Lower lobe of right lung (tissue), 2 donors: Measurements from ENCODE around the gene RAF1. TPM values are rescaled to one million over a fixed set of nuclear protein-coding genes. Genes with fewer than 3 reads are reported as not detected.
A peak's percentile ranks its signal among the peaks of the same experiment; 100 is the strongest.
"Not testable (repeated sequence)": the region's sequence is repeated elsewhere in the genome, so short reads cannot be mapped to it uniquely, and the experiment has no call there.

Source experiments
- ATAC-seq, 2 donors: fragments of 200-7000 bp; cut with Tn5 transposase; one replicate each; pipeline ENCODE4 v1.9.1; 2020 to 2022; ENCODE audit warnings: mild to moderate bottlenecking in 2 of 2, moderate library complexity in 2 of 2
- DNase-seq: peaks from one replicate; pipeline ENCODE4 v3.0.0-alpha.2; 2020
- H3K27ac ChIP-seq: fragments of 200-600 bp; one replicate; pipeline ENCODE4 v1.8.0; 2022
- H3K27me3 ChIP-seq: fragments of 200-600 bp; one replicate; pipeline ENCODE4 v1.8.0; 2022; ENCODE audit warnings: low read depth
- H3K36me3 ChIP-seq: fragments of 200-600 bp; one replicate; pipeline ENCODE4 v1.8.0; 2022; ENCODE audit warnings: mild to moderate bottlenecking
- H3K4me1 ChIP-seq: fragments of 200-600 bp; one replicate; pipeline ENCODE4 v1.8.0; 2022
- H3K4me3 ChIP-seq: fragments of 200-600 bp; one replicate; pipeline ENCODE4 v1.8.0; 2022; ENCODE audit warnings: mild to moderate bottlenecking
- H3K9me3 ChIP-seq: fragments of 200-600 bp; one replicate; pipeline ENCODE4 v1.8.0; 2022
- intact Hi-C: fragments of 100-400 bp; cut with DNase I; formaldehyde crosslinking; loops from one replicate; pipeline ENCODE4 v1.11.0; 2022
- total RNA-seq: library from RNA; stranded (reverse); fragmentation: NEBNext Ultra II Directional; extraction: Animal tissue kit (Norgen Biotek cat#: 25700); gene quantifications from one replicate; pipeline ENCODE4 v1.2.1, GENCODE V29; 2021
- TF ChIP-seq, protein P1 (sequence below): fragments of 200-600 bp; IDR thresholded peaks from one replicate; pipeline ENCODE4 v1.8.0; 2022; ENCODE audit warnings: antibody characterized with exemption, mild to moderate bottlenecking
- donor health status: DM: no; HTN: yes; CAD: no; lungs with severe emphysema.

The RAF1 gene
- total RNA-seq, 1 donor from 2014 or later = 92.7 TPM

DNA sequence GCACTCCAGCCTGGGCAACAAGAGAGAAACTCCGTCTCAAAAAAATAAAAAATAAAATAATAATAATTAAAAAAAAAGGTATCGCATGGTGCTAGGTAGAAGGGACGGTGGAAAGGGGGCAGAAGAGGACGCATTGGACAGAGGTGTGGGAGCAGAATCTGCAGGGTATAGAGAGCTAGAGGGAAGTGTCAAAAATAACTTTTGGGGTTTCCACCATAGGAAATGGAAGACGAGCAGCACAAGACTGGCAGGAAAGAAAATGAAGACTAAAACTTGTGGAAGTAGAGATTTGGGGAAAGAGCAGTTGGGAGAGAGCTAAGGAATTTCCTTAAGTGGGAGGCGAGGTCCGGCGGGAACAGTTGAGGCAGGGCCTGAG is 107.6 kb downstream of the RAF1 start:
- Histone ChIP-seq H3K4me3 (peak overlapping the region; percentile 82), H3K4me1 (peaks cover 43% of the 10 kb centered on the region), H3K27me3 (peaks cover 25% of the 10 kb centered on the region), H3K36me3 (no peaks in the 10 kb centered on the region), H3K27ac (peak overlapping the region; percentile 97), H3K9me3 (no peaks in the 10 kb centered on the region)
- no peak for DNase-seq
- peak; percentile 2 to 23 for ATAC-seq
- TF ChIP-seq, protein P1, sequence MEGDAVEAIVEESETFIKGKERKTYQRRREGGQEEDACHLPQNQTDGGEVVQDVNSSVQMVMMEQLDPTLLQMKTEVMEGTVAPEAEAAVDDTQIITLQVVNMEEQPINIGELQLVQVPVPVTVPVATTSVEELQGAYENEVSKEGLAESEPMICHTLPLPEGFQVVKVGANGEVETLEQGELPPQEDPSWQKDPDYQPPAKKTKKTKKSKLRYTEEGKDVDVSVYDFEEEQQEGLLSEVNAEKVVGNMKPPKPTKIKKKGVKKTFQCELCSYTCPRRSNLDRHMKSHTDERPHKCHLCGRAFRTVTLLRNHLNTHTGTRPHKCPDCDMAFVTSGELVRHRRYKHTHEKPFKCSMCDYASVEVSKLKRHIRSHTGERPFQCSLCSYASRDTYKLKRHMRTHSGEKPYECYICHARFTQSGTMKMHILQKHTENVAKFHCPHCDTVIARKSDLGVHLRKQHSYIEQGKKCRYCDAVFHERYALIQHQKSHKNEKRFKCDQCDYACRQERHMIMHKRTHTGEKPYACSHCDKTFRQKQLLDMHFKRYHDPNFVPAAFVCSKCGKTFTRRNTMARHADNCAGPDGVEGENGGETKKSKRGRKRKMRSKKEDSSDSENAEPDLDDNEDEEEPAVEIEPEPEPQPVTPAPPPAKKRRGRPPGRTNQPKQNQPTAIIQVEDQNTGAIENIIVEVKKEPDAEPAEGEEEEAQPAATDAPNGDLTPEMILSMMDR = no peak
- intact Hi-C loops = no loop called here

DNA sequence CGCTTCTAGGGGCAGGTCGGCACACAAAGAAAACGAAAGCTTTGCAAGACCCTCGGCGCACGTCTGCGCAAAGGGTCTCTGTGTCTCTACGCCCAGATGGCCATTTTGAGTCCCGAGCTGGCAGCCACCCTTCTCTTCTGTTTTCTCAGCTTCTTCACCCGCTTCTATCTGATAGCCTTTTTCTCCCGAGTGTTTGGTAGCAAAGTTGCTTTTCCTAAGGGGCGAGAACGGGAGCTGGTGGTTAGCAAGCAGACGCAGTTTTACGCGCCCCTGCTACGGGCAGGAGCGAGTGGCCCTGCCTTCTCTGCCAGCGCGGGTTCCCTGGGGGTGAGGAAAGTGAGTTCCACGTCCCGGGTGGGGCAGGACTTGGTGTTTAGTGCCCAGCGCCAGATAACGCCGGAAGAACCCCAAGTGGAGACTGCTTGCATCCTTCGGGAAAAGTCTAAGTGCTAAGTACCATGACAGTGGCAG is 110.0 kb downstream of the RAF1 start:
- Histone ChIP-seq H3K27ac (no peak overlapping the region), H3K9me3 (no peaks in the 10 kb centered on the region), H3K36me3 (no peaks in the 10 kb centered on the region), H3K4me1 (peaks cover 23% of the 10 kb centered on the region), H3K27me3 (peaks cover 25% of the 10 kb centered on the region), H3K4me3 (peak overlapping the region; percentile 45)
- intact Hi-C loops = no loop called here
- ATAC-seq = no peak
- DNase-seq = peak; percentile 49
- TF ChIP-seq, protein P1 = no peak

DNA sequence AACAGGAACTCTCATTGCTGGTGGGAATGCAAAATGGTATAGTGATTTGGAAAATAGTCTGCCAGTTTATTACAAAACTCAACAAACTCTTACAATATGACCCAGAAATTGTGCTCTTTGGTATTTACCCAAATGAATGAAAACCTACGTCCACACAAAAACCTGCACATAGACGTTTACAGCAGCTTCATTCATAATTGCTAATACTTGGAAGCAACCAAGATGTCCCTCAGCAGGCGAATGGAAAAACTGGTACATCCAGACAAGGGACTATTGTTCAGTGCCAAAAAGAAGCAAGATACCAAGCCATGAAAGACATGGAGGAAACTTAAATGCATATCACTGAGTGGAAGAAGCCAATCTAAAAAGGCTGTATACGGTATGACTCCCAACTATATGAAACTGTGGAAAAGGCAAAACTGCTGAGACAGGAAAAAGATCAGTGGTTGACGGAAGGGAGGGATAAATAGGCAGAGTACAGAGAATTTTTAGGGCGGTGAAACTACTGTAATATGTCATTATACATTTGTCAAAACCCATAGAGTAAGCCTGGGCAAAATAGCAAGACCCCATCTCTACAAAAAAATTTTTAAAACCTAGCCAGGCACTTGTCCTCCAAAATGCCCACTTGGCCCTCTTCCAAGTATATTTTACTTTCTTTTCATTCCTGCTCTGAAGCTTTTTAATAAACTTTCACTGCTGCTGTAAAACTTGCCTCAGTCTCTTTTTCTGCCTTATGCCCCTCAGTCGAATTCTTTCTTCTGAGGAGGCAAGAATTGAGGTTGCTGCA is 113.8 kb downstream of the RAF1 start:
- TF ChIP-seq, protein P1 = no peak
- no peaks in the 10 kb centered on the region for H3K36me3 ChIP-seq
- H3K4me1 ChIP-seq = no peaks in the 10 kb centered on the region
- H3K9me3 ChIP-seq = no peaks in the 10 kb centered on the region
- intact Hi-C loops = no loop called here
- H3K4me3 ChIP-seq = no peak overlapping the region
- DNase-seq = no peak
- no peak overlapping the region for H3K27ac ChIP-seq
- no peak for ATAC-seq
- peaks cover 25% of the 10 kb centered on the region for H3K27me3 ChIP-seq

DNA sequence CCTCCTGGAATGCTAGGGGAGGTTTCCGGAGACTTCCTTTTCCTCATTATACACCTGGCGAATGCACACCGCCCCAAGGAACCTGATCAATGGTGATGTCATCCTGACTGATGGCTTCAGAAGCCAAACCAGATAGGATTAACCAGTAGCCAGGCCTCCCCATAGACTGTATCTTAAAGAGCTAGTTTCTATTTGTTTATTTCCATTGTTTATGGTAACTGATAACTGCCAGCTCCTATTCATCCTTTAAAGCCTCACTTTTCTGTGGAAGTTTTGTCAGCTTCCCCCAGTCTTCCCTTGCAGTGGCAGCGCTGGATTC is 118.5 kb downstream of the RAF1 start, which contains the start of gene MKRN2OS:
Gene MKRN2OS (minus strand): TSS at position 27 of the 319 bp plus-strand sequence. CDS start 35 bp downstream, outside the sequence.
- TF ChIP-seq, protein P1 = no peak
- intact Hi-C loops = no loop called here
- H3K27ac ChIP-seq = no peak within 1 kb of the TSS
- H3K4me1 ChIP-seq = no peaks in the 10 kb centered on the region
- no peaks in the 10 kb centered on the region for H3K36me3 ChIP-seq
- no peaks in the 10 kb centered on the region for H3K27me3 ChIP-seq
- peak; percentile 66 to 74 for ATAC-seq
- no peaks in the 10 kb centered on the region for H3K9me3 ChIP-seq
- H3K4me3 ChIP-seq = no peak within 1 kb of the TSS
- DNase-seq = no peak

DNA sequence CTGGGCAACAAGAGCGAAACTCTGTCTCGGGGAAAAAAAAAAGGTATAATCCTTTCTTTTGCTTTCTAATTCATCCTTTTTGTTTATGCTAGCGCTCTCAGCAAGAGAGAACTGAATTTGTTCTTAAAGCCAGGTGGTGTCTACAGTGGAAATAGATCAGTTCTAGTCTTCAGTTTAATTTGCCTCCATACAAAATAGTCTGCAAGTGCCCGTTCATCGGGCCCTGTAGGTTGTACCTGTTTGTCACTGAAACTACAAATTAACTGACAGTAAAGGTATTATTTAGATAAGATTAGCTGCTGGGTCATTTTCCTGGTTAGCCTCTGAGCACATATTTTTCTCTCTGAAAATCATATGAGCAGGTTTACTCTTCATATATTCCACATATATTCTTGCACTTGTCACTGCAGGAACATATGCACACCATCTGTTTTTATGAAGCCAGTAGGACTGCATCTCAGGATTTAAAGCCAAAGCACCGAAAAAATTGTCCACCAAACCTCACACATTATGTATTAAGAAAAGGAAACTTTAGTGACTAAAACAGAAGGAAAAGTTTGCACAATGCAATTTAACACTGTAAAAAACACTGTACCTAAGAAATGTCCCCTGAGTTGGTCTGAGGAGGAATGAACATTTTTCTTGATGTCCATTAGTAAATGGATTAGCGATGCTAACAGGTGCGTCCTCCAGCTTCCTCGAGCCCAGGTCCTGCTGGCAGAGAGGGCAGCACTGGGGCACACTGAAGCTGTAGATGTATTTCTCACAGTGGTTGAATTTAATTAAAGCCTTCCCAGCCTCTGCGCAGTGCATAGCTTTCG is 119.1 kb downstream of the RAF1 start:
- Histone ChIP-seq H3K4me1 (no peaks in the 10 kb centered on the region), H3K4me3 (no peak overlapping the region), H3K9me3 (no peaks in the 10 kb centered on the region), H3K27me3 (no peaks in the 10 kb centered on the region), H3K36me3 (no peaks in the 10 kb centered on the region), H3K27ac (no peak overlapping the region)
- intact Hi-C loops = no loop called here
- ATAC-seq (no peak), DNase-seq (no peak)
- TF ChIP-seq, protein P1 = no peak

DNA sequence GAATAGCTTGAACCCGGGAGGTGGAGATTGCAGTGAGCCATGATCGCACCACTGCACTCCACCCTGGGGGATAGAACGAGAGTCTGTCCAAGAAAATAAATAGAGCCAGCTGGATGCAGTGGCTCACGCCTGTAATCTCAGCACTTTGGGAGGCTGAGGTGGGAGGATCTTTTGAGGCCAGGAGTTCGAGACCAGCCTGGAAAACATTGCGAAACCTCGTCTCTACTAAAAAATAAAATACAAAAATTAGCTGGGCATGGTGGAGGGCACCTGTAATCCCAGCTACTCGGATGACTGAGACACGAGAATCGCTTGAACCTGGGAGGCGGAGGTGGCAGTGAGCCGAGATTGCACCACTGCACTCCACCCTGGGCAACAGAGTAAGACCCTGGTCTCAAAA is 120.4 kb downstream of the RAF1 start:
- H3K4me1 ChIP-seq, DNase-seq, ATAC-seq, H3K27me3 ChIP-seq, H3K36me3 ChIP-seq, H3K27ac ChIP-seq, H3K9me3 ChIP-seq, H3K4me3 ChIP-seq, intact Hi-C loops: not testable (repeated sequence)
